HG03159 (cell line): ENCODE data around the gene GOLGA8K.
"Not testable (repeated sequence)": the region's sequence is repeated elsewhere in the genome, so short reads cannot be mapped to it uniquely, and the experiment has no call there.

Source experiments
- ATAC-seq: cut with Tn5 transposase; IDR thresholded peaks from one replicate; pipeline ENCODE4 v1.9.1; 2021; ENCODE audit warnings: mild to moderate bottlenecking, moderate library complexity; ENCODE audit not compliant: unreplicated experiment

The GOLGA8K gene, protein sequence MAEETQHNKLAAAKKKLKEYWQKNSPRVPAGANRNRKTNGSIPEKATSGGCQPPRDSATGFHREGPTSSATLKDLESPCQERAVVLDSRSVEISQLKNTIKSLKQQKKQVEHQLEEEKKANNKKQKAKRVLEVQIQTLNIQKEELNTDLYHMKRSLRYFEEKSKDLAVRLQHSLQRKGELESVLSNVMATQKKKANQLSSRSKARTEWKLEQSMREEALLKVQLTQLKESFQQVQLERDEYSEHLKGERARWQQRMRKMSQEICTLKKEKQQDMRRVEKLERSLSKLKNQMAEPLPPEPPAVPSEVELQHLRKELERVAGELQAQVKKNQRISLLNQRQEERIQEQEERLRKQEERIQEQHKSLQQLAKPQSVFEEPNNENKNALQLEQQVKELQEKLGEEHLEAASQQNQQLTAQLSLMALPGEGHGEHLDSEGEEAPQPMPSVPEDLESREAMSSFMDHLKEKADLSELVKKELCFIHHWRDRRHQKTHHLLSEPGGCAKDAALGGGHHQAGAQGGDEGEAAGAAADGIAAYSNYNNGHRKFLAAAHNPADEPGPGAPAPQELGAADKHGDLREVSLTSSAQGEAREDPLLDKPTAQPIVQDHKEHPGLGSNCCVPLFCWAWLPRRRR

GRCh38 chr15:32403192-32403591, at the start of gene GOLGA8K:
GOLGA8K (minus strand) TSS chr15:32403292; CDS start chr15:32403194, 98 bp downstream.
- not testable (repeated sequence) for ATAC-seq

DNA sequence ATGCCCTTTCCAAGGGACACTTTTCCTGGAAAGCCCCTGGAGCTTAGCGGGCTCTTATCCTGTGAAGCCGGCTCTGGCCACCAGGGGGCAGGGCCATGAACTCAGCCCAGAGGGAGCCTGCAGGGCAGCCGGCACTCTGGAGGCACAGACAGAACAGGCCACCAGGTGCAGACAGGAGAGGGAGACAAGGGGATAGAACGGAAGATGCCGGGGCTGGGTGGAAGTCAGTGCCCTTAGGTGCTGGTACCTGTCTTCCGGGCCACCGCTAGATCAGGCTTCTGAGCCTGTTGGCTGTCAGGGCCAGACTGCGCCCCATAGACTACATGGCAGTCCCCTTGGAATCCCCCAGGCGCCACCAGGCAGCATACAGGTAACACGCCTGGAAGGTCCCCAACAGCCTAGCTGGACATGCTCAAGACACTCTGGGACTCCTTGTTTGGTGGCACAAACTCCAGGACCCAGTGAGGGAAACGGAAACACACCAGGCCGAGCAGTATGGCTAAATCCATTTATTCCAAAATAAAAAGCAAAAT, 37.4 kb upstream of the GOLGA8K start:
- ATAC-seq = not testable (repeated sequence)

- peak; percentile 42 for ATAC-seq
Measured at GRCh38 chr15:32434102-32434963, 31.2 kb upstream of the GOLGA8K start.

DNA sequence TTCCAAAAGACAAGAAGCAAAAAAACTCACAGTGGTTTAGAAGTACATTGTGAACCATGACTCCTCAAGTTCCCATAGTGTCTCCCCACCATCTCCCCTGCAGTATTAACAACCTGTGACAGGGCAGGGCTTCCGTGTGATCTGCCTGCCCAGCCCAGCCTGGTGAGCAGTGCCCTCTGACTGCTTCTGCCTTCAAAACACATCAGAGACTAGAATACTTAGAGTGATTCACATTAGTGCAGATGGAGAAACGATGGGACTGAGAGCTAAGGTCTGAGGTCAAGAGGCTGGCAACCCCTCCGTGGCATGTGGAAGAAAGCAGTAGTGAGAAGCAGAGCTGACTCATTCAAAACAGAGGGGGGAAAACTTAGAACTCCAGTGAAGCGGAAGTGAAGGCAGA, 24.5 kb upstream of the GOLGA8K start:
- ATAC-seq = not testable (repeated sequence)

GRCh38 chr15:32426511-32426910, 23.4 kb upstream of the GOLGA8K start:
- not testable (repeated sequence) for ATAC-seq

DNA sequence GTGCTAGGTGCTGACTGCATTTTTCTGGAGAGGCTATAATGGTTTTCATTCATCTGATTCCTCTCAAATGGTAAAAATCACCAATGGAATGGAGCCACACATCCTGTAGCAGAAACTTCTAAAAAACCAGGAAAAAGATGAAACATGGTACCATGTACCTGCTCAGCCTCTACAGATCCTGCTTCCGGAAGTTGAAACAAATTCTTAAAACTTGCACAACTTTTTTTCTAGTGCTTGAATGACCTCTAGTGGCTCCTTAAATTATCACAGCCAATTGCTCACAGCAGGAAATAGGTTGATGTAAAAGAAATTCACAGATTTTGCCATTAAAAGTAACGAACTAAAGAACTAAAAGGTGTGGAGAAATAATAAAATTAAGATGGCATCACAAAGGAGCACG, 4.8 kb upstream of the GOLGA8K start:
- ATAC-seq = not testable (repeated sequence)

DNA sequence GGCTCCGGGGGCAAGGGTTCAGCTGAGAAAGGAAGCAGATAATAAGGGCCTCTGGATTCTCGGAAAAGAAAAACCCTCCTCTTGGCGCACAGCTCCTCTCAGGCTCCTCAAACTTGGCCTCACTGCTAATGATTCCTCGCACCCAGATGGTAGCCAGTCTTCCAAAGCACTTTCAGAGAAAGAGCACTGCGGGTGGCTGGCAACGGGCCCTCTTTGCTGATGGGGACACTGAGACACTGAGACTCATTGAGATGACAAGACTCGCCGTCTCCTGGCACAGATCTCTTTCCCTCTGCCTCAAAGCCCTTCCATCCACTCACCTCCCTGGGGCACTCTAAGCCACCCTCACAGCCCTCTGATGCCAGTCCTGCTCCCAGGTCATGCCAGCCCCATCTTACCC, 6.6 kb downstream of the GOLGA8K start:
- not testable (repeated sequence) for ATAC-seq

DNA sequence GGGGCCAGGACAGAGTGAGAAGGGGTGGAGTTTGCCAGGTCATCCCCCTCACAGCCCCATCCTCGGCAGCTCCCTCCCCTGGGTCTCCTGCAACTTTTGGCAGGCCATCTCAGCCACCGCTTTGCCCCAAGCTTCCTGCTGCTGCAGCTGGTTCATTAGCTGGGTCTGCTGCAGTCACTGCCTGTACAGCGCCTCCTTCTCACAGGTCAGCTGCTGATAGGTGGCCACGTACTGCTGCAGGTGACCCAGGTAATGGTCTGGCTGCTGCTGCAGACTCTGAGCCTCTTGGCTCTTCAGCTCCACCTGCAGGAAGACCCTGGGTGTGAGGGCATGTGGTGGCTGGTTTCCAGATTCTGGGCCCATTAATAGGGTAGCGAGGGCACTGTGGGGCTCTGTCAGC, 8.3 kb downstream of the GOLGA8K start:
- ATAC-seq = not testable (repeated sequence)

DNA sequence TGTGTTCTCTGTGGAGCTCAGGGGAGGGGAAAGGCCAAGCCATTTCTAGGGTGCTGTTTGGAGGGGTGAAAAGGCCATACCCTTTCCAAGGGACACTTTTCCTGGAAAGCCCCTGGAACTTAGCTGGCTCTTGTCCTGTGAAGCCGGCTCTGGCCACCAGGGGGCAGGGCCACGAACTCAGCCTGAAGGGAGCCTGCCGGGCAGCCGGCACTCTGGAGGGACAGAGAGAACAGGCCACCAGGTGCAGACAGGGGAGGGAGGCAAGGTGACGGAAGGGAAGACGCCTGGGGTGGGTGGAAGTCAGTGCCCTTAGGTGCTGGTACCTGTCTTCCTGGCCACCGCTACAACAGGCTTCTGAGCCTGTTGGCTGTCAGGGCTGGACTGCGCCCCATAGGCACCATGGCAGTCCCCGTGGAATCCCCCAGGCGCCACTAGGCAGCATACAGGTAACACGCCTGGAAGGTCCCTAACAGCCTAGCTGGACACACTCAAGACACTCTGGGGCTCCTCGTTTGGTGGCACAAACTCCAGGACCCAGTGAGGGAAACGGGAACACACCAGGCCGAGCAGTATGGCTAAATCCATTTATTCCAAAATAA, 14.9 kb downstream of the GOLGA8K start:
- ATAC-seq = not testable (repeated sequence)

DNA sequence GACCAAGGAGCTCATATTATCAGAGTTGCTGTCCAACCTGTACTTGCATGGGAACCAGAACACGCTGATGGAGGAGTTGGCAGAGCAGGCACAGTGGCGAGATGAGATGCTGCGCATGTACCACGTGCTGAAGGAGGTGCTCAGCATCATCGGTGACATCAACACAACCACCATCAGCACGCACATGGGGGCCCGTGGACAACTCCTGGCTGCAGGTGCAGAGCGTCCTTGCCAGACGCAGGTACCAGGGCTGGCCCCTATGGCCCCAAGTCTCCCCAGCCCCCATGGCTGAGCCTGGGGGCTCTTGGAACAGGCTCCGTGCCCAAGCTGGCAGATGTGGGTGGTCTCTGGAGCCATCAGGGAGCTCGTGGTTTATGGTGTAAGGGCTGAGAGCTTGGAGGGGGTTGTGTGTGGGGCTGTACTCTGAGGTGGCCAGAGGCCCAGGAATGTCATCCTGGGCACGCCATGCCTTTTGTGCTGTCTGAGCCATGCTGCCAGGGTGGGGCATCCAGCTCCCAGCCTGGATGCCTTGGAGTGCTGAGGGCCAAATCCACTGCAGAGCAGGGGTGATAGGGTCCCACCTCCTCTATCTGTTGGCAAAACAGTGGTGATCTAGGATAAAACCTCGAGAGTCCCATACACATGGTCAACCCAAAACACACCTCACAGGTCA, 17.1 kb downstream of the GOLGA8K start:
- not testable (repeated sequence) for ATAC-seq

DNA sequence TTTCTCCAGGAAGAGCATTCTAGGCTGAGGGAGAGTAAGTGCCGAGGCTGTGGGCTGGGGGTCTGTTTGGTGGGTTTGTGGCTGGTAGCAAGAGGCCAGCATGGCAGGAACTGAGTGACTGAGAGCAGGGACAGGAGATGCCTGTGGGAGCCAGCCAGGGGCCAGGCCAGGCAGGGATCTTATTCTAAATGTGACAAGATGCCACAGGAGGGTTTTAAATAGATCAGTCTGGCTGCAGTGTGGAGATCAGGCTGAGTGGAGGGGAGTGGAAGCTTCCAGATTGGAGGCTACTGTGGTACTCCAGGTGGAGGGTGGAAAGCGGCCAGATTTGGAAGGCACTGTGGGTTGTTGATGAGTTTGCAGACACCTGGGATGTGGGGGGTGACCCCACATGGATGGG, 28.9 kb downstream of the GOLGA8K start:
- not testable (repeated sequence) for ATAC-seq

DNA sequence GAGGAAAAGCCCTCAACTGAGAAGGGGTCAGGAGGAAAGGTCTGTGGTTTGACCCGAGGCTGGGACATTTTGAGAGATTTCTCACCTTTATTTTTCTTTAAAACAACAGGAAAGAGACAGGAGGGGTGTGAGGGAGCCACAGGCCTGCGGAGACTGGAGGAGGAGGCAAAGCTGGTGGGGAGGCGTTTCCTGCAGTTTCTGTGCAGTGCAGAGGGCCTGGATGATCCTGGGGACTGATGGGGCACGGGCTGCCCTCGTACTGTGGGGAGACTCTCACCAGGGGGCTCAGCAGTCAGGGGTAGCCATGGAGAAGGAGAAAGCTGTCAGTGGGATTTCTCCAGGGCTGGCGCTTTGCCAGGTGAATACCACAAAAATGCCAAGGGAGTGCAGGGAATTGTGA, 29.4 kb downstream of the GOLGA8K start:
- ATAC-seq = not testable (repeated sequence)

DNA sequence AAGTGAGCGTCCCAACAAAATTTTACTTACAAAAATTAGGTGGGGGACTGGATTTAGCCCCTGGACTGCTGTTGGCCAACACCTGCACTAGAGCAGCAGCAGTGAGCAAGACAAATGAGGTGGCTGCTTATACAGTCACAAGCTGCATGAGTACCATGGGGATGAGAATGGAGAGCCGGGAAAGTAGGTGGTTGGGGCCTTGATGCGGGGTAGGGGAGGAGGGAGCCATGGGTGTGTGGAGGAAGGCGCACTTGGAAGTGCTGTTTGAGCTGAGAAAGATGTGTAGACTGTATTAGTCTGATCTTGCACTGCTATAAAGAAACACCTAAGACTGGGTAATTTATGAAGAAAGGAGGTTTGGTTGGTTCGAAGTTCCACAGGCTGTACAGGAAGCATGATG, 31.0 kb downstream of the GOLGA8K start:
- not testable (repeated sequence) for ATAC-seq

DNA sequence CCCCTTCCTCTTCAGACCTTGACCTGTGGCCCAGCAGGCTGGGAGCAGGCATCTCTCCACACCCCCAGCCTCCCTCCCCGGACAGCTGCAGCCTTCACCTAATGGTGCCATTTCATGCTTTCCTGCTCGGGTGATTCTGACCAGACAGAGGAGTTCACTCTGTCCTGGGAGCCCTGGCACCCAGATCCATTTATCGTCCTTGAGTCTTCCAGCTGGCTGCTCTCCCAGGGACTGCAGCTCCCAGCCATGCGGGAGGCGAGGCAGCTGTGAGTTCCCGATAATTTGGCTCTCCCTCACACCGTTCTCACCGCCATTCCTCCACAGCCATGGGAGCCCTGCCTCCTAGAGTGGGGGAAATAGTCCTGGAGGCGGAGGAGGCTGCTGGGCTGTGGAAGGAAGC, 32.6 kb downstream of the GOLGA8K start:
- ATAC-seq = not testable (repeated sequence)

DNA sequence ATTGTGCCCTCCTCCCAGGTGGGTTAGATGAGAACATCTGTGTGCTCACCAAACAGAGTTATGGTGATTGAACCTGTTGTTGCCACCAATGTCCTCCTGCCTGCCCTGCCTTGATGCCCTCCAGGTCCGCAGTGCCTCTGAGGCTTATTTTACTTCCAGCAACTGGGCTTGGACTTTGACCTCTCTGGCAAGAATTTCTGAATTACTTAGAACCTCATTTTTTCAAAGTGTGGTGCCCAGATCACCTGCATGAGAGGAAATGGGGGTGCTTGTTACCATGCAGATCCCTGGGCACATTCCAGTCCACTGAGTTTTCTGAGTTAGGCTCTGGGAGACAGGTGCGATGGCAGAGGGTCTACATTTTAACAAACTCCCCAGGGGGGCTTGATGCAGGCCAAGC, 33.0 kb downstream of the GOLGA8K start:
- not testable (repeated sequence) for ATAC-seq

- not testable (repeated sequence) for ATAC-seq
Measured at GRCh38 chr15:32366492-32366891, 36.6 kb downstream of the GOLGA8K start.

DNA sequence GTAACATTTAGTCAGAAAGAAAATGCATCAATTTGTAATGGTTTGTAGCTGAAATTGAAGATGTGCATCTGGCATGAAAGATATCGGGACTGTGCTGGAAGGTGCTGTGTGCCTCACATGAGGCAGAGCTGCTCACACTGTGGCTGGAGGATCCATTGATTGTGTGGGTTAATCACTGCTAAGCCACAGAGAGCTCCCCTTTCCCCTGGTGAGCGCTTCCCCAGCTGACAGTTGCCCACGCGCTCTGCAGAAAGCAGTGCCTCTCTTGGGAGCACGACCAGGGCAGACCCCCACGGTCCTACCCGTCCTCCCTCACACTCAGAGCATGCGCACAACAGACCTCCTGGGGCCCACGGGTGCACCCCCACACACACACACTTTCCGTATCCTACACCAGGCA, 37.1 kb downstream of the GOLGA8K start:
- not testable (repeated sequence) for ATAC-seq

DNA sequence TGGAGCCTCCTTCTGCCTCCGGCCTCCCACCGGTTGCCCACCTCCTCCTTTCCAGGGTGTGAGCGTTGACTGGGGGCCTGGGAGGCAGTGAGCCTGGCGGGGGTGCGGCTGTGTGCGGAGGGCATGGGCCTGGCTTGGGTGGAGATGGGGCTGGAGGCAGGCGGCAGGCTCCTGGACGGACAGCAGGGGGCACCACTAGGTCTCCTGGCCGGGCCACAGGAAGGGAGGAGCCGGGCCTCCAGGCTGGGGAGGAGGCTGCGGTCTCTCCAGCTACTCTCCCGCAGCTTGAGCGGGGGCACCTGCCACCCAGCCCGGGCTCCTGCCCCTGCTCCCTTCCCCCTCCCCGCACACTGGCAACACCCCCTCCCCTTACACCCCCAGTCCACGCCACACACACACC, 38.1 kb downstream of the GOLGA8K start:
- ATAC-seq = not testable (repeated sequence)

- not testable (repeated sequence) for ATAC-seq
Measured at GRCh38 chr15:32363449-32363848, 39.6 kb downstream of the GOLGA8K start.

- ATAC-seq = not testable (repeated sequence)
Measured at GRCh38 chr15:32361662-32362061, 41.4 kb downstream of the GOLGA8K start.
